ENCODE data around the gene PRKCE. TPM values are rescaled to one million over a fixed set of nuclear protein-coding genes. Genes with fewer than 3 reads are reported as not detected.

The PRKCE gene
- total and polyA plus RNA-seq, 2 donors (not counting 3 experiments of a cell fraction or from before 2014, with no cell fraction given), result 27.9 to 33.9 TPM

DNA sequence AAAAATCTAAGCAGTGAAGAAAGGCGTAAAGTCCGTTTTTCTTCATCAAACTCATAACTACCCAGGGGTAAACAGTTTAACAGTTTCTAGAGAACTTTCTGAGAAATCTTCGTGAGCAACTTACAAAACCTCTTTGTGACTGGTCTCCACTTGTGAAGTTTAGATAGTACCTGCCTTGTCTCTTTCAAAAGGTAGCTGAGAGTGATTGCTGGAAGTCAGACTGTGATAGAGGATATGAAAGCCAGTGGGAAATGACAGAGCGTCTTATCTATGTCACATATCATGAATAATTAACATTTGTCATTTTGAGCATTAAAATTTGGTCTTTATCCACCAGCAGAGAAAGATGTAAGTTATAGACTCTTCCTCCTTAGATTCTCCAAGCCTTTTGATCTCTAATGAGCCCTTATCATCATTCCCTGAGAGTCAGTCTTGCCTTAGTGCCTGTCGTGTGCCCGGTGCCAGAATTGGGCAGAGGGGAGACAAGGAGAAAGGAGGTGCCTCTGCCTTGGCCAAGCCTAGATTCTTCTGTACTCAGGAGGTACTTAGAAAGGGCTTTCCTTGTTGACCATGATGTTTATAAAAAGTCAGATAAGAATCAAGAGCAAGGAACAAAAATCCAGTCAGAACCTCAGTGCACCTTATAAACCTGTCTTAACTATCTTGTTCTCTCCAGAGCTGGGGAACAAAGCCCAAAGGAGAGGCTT is 440.6 kb downstream of the PRKCE start:
- no peak for TF ChIP-seq POLR2A (IDR thresholded peaks at IDR 0.05; ENCODE audit: low read depth, low read length)
- TF ChIP-seq EZH2 (IDR thresholded peaks at IDR 0.05; ENCODE audit: borderline replicate concordance, low read depth, low read length, severe bottlenecking), result no peak
- TF ChIP-seq, protein P1, sequence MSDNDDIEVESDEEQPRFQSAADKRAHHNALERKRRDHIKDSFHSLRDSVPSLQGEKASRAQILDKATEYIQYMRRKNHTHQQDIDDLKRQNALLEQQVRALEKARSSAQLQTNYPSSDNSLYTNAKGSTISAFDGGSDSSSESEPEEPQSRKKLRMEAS (IDR thresholded peaks at IDR 0.05; ENCODE audit: insufficient read depth, insufficient read length), result no peak
- TF ChIP-seq, protein P2, sequence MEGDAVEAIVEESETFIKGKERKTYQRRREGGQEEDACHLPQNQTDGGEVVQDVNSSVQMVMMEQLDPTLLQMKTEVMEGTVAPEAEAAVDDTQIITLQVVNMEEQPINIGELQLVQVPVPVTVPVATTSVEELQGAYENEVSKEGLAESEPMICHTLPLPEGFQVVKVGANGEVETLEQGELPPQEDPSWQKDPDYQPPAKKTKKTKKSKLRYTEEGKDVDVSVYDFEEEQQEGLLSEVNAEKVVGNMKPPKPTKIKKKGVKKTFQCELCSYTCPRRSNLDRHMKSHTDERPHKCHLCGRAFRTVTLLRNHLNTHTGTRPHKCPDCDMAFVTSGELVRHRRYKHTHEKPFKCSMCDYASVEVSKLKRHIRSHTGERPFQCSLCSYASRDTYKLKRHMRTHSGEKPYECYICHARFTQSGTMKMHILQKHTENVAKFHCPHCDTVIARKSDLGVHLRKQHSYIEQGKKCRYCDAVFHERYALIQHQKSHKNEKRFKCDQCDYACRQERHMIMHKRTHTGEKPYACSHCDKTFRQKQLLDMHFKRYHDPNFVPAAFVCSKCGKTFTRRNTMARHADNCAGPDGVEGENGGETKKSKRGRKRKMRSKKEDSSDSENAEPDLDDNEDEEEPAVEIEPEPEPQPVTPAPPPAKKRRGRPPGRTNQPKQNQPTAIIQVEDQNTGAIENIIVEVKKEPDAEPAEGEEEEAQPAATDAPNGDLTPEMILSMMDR (IDR thresholded peaks at IDR 0.05; ENCODE audit: extremely low read depth in 1 of 2, insufficient read depth in 1 of 2, low read depth in 1 of 2, low read length in 2 of 2), result no peak
- no peak for TF ChIP-seq MYC (IDR thresholded peaks at IDR 0.05; ENCODE audit: low read depth, low read length)
- TF ChIP-seq GATA2 (IDR thresholded peaks at IDR 0.05; ENCODE audit: insufficient read depth, insufficient read length, low read depth, low read length), result no peak
- TF ChIP-seq JUN (IDR thresholded peaks at IDR 0.05; ENCODE audit: borderline replicate concordance, insufficient read depth, insufficient read length, low read depth), result no peak
- no peak for TF ChIP-seq POLR2AphosphoS5 (IDR thresholded peaks at IDR 0.05; ENCODE audit: insufficient read depth, low read depth, low read length)
- TF ChIP-seq FOS (IDR thresholded peaks at IDR 0.05; ENCODE audit: borderline replicate concordance, insufficient read depth, low read length), result no peak
- intact Hi-C loops (cut with micrococcal nuclease) (no loop called here), dilution Hi-C loops (cut with MboI; ENCODE audit: extremely low pct_ligation_motif_present, low sequenced_read_pairs) (no loop called here)
- no peaks in the 10 kb centered on the region for H3K79me2 ChIP-seq (ENCODE audit: control insufficient read depth, insufficient read depth, low read length)
- BruUV-seq (replicated peaks), result no TSS peak
- no peaks in the 10 kb centered on the region for H4K20me1 ChIP-seq (replicated peaks; ENCODE audit: control insufficient read depth, extremely low read depth, insufficient read depth, low read length)
- POLR2A ChIA-PET, result no interaction called here
- CTCF ChIA-PET, result no interaction called here
- H3K4me3 ChIP-seq (replicated peaks in 1 of 3; ENCODE audit: insufficient read depth in 1 of 3, low read depth in 1 of 3, low read length in 3 of 3), result no peak overlapping the region
- H2AFZ ChIP-seq (ENCODE audit: low read depth, low read length), result no peak overlapping the region
- peaks cover 11 to 15% of the 10 kb centered on the region in 2 experiments for H3K36me3 ChIP-seq (ENCODE audit: control insufficient read depth in 2 of 2, extremely low read depth in 1 of 2, insufficient read depth in 2 of 2, low read length in 2 of 2)
- H3K27me3 ChIP-seq (ENCODE audit: control insufficient read depth in 2 of 2, insufficient read depth in 2 of 2, low read length in 2 of 2), result no peaks in the 10 kb centered on the region
- no peak for DNase-seq (ENCODE audit: low read depth, low spot score)
- H3K9ac ChIP-seq (replicated peaks; ENCODE audit: extremely low read depth, insufficient read depth, low read length), result no peak overlapping the region
- H3K4me2 ChIP-seq (ENCODE audit: insufficient read depth, low read length), result no peak overlapping the region
- H3K9me1 ChIP-seq (replicated peaks; ENCODE audit: control insufficient read depth, extremely low read depth, insufficient read depth, low read length), result no peaks in the 10 kb centered on the region
- no peak overlapping the region for H3K27ac ChIP-seq (ENCODE audit: insufficient read depth, low read depth, low read length)
- FAIRE-seq, result no peak
- H3K4me1 ChIP-seq (ENCODE audit: control insufficient read depth, extremely low read depth, insufficient read depth, low read length), result peaks cover 5% of the 10 kb centered on the region
- no peaks in the 10 kb centered on the region for H3K9me3 ChIP-seq (replicated peaks; ENCODE audit: control insufficient read depth, insufficient read depth, low read length)
